Breast epithelium (tissue), 4 donors: ENCODE data around the gene PLCB3. TPM values are rescaled to one million over a fixed set of nuclear protein-coding genes. Genes with fewer than 3 reads are reported as not detected.

Source experiments
- DNase-seq, 2 donors: peaks; one replicate each; pipeline ENCODE4 v3.0.0-alpha.2; 2019; ENCODE audit warnings: low spot score in 2 of 2
- H3K27ac ChIP-seq, 2 donors: fragments of 200-600 bp; sonication (generic) in 1 of 2; one replicate each; pipeline ENCODE4 v1.5.1; 2016 to 2019; ENCODE audit warnings: mild to moderate bottlenecking in 1 of 2
- H3K27me3 ChIP-seq, 2 donors: fragments of 200-600 bp; sonication (generic) in 1 of 2; one replicate each; pipeline versions ENCODE4 v1.5.1 to v1.6.0; 2017 to 2019; ENCODE audit warnings: control low read depth in 1 of 2, mild to moderate bottlenecking in 1 of 2
- H3K36me3 ChIP-seq: fragments of 200-600 bp; one replicate; pipeline ENCODE4 v1.5.1; 2019
- H3K4me1 ChIP-seq, 2 donors: fragments of 200-600 bp; sonication (generic); one replicate each; pipeline ENCODE4 v1.5.1; 2016 to 2019; ENCODE audit warnings: control low read depth in 1 of 2
- H3K4me3 ChIP-seq, 3 donors: fragments of 200-600 bp; sonication (generic); 1 replicate in 2 of 3; 2 replicates in 1 of 3; pipeline ENCODE4 v1.5.1; 2016 to 2019; ENCODE audit warnings: mild to moderate bottlenecking in 3 of 3, moderate library complexity in 2 of 3
- H3K9me3 ChIP-seq, 2 donors: fragments of 200-600 bp; sonication (generic) in 1 of 2; one replicate each; pipeline ENCODE4 v1.5.1; 2016 to 2019; ENCODE audit warnings: control low read depth in 1 of 2
- CTCF ChIP-seq, 3 donors: fragments of 450-650 bp; IDR thresholded peaks; one replicate each; pipeline ENCODE4 v1.5.1; 2016 to 2017; ENCODE audit warnings: antibody characterized with exemption in 3 of 3, mild to moderate bottlenecking in 3 of 3, moderate library complexity in 3 of 3
- POLR2A ChIP-seq: fragments of 450-650 bp; IDR thresholded peaks from one replicate; pipeline ENCODE4 v1.6.1; 2016; ENCODE audit warnings: antibody characterized with exemption, mild to moderate bottlenecking, moderate library complexity
- POLR2AphosphoS5 ChIP-seq, 3 donors: sonication (generic); formaldehyde crosslinking; IDR thresholded peaks; one replicate each; pipeline ENCODE4 v1.6.1; 2017; ENCODE audit warnings: antibody characterized with exemption in 3 of 3
- intact Hi-C: fragments of 100-400 bp; cut with DNase I; formaldehyde crosslinking; loops from one replicate; pipeline ENCODE4 v1.15.1; 2023; ENCODE audit warnings: low total_unique reads
- total RNA-seq, 3 donors: library from RNA; depleted of rRNA; stranded (reverse); fragments of >200 nt; gene quantifications; one replicate each; pipeline ENCODE4 v1.1.0, GENCODE V29; 2016

The PLCB3 gene
- total RNA-seq, 3 donors from 2014 or later = 15.5 to 20.5 (median 19.0) TPM

DNA sequence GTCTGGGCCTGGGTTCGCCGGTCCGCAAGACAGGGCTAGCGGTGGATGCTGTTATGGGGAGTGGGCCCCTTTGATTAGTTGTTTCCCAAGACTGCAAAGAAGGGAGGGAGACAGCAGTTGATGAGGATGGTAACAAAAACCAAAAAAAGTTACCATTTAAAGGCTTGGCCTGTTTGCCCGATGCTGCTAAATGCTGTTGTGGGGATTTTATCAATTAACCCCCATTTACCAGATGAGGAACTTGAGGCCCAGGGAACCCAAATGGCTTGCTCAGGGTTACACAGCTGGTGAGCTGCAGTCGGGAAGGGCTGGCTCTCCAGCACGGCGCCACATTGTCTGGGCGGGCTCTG lies 28.7 kb upstream of the PLCB3 start:
- intact Hi-C loops = no loop called here
- H3K27ac ChIP-seq = peak overlapping the region in 1 of 2 donors; percentile 8
- H3K9me3 ChIP-seq = no peaks in the 10 kb centered on the region
- no peak for DNase-seq
- TF ChIP-seq POLR2A (no peak), POLR2AphosphoS5 (IDR thresholded peaks at IDR 0.05) (no peak), CTCF (IDR thresholded peaks at IDR 0.05) (no peak)
- no peak overlapping the region for H3K4me3 ChIP-seq
- no peaks in the 10 kb centered on the region for H3K27me3 ChIP-seq
- H3K36me3 ChIP-seq = no peaks in the 10 kb centered on the region
- peaks cover 0 to 4% of the 10 kb centered on the region in 2 donors for H3K4me1 ChIP-seq

DNA sequence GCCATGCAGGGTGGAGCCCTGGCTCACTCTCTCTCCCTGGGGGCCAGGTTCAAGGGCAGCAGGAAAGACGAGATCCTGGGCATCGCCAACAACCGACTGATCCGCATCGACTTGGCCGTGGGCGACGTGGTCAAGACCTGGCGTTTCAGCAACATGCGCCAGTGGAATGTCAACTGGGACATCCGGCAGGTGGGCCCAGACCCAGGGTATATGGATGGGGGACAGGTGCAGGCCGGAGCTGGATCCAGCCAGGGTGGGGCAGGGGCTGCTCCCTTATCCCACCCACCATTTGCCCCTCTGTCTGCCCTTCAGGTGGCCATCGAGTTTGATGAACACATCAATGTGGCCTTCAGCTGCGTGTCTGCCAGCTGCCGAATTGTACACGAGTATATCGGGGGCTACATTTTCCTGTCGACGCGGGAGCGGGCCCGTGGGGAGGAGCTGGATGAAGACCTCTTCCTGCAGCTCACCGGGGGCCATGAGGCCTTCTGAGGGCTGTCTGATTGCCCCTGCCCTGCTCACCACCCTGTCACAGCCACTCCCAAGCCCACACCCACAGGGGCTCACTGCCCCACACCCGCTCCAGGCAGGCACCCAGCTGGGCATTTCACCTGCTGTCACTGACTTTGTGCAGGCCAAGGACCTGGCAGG lies 28.2 kb upstream of the PLCB3 start:
- no peak for DNase-seq
- intact Hi-C loops = no loop called here
- H3K9me3 ChIP-seq = no peaks in the 10 kb centered on the region
- H3K4me1 ChIP-seq = peaks cover 0 to 4% of the 10 kb centered on the region in 2 donors
- no peaks in the 10 kb centered on the region for H3K36me3 ChIP-seq
- H3K27ac ChIP-seq = peak overlapping the region in 1 of 2 donors; percentile 8
- TF ChIP-seq CTCF (IDR thresholded peaks at IDR 0.05) = no peak
- no peak for TF ChIP-seq POLR2A
- TF ChIP-seq POLR2AphosphoS5 (IDR thresholded peaks at IDR 0.05) = no peak
- no peak overlapping the region for H3K4me3 ChIP-seq
- no peaks in the 10 kb centered on the region for H3K27me3 ChIP-seq

DNA sequence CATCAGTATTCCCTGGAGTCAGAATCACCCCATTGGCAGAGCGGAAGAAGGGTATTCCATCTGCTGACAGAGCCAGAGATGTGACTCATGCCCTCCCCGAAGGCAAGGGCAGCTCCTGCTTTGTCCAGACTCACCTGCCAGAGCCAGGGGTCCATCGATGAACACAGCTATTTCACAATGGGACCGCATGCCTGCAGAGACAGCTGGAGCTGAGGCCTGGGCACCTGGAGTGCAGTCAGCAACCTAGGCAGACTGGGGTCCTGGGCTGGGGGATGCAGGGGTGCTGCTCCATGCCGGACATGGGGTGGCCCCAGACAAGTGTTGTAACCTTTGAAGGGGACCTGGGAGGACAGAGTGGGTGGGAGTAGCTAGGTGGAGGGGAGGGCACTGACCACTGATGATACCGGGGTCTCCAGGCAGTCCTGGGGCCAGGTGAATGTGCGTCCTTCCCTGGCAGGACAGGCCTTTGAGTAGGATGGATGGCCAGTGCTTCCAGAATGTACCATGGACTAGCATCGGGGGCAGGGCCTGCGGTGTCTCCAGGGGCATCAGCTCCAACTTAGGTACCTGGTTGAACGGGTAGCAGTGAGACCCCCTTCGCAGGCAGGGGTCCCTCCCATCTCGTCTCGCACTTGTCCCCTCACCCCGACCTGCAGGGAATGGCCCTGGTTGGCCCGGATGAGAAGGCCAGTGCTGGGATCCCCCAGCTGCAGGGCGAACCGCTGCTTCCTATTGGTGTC lies 27.0 kb upstream of the PLCB3 start:
- no peaks in the 10 kb centered on the region for H3K36me3 ChIP-seq
- H3K27me3 ChIP-seq = no peaks in the 10 kb centered on the region
- DNase-seq = no peak
- H3K4me1 ChIP-seq = peaks cover 0 to 4% of the 10 kb centered on the region in 2 donors
- intact Hi-C loops = no loop called here
- no peak overlapping the region for H3K4me3 ChIP-seq
- H3K27ac ChIP-seq = no peak overlapping the region
- no peaks in the 10 kb centered on the region for H3K9me3 ChIP-seq
- TF ChIP-seq CTCF (IDR thresholded peaks at IDR 0.05) = no peak
- TF ChIP-seq POLR2AphosphoS5 (IDR thresholded peaks at IDR 0.05) = no peak
- TF ChIP-seq POLR2A = no peak

DNA sequence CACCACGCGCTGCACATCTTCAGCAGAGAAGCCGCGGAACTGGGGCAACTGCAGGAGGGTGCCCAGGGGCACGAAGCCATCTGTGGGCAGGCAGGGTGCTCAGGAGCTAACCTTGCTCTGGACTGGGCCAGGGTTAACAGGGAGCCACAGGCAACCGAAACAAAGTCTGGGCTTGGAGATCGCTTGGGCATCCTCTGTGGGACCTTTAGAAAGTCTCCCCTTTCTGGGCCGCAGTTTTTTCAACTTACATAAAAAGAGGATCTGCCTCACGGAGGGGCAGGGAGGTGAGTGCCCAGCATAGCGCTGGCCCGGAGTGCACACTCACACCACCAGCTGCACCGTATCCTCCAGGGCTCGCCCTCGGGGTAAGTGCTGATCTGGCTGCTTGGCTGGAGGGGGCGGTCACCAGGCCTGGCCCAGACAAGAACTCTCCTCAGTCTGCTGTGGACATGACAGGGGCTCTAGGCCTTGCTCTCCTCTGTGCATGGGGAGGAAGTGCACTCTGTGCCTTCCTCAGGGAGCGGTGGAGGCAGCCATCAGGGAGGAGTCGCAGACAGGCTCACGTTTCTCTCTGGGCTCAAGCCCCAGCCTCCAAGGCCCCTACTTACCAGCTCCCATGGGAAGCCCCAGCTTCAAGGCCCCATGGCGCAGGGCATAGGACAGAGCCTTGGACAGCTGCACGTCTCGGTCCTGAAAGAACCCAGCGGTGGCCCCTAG lies 26.3 kb upstream of the PLCB3 start:
- TF ChIP-seq POLR2AphosphoS5 (IDR thresholded peaks at IDR 0.05) (no peak), POLR2A (no peak), CTCF (IDR thresholded peaks at IDR 0.05) (no peak)
- H3K4me1 ChIP-seq = peaks cover 0 to 4% of the 10 kb centered on the region in 2 donors
- no peak for DNase-seq
- peak overlapping the region; percentile 91 to 95 for H3K27ac ChIP-seq
- no peaks in the 10 kb centered on the region for H3K36me3 ChIP-seq
- no peaks in the 10 kb centered on the region for H3K9me3 ChIP-seq
- peak overlapping the region; percentile 53 to 89 (median 87) for H3K4me3 ChIP-seq
- intact Hi-C loops = no loop called here
- H3K27me3 ChIP-seq = no peaks in the 10 kb centered on the region
